HL-60 (cell line): ENCODE data around the gene MPPED1.

Experiments
- DNase-seq, 2 experiments: peaks; one replicate each; pipeline ENCODE4 v3.0.0-alpha.2; 2010 to 2020; ENCODE audit warnings: low read depth in 1 of 2, low spot score in 1 of 2
- H3K27ac ChIP-seq: fragments of 250-450 bp; sonication (Bioruptor Pico); replicated peaks from 2 replicates; pipeline ENCODE4 v1.5.1; 2020; ENCODE audit warnings: mild to moderate bottlenecking, moderate library complexity
- H3K27me3 ChIP-seq: fragments of 250-450 bp; sonication (Bioruptor Pico); 2 replicates; pipeline ENCODE4 v1.5.1; 2021; ENCODE audit warnings: mild to moderate bottlenecking, moderate library complexity; ENCODE audit not compliant: insufficient read depth, poor library complexity, severe bottlenecking
- H3K4me3 ChIP-seq: replicated peaks from 2 replicates; pipeline ENCODE4 v1.5.1; 2011; ENCODE audit warnings: mild to moderate bottlenecking, control low read depth, low read length; ENCODE audit not compliant: insufficient read depth
- GABPA ChIP-seq: IDR thresholded peaks from 2 replicates; pipeline ENCODE4 v1.6.1; 2012; ENCODE audit warnings: low read depth
- POLR2AphosphoS5 ChIP-seq: IDR thresholded peaks from 2 replicates; pipeline ENCODE4 v1.6.1; 2012; ENCODE audit warnings: low read depth
- REST ChIP-seq: IDR thresholded peaks from 2 replicates; pipeline ENCODE4 v1.6.1; 2012; ENCODE audit warnings: low read depth; ENCODE audit not compliant: insufficient replicate concordance
- SPI1 ChIP-seq: IDR thresholded peaks from 2 replicates; pipeline ENCODE4 v1.6.1; 2012; ENCODE audit warnings: low read depth, mild to moderate bottlenecking, borderline replicate concordance
- TF ChIP-seq, protein P1 (sequence below): IDR thresholded peaks from one replicate; pipeline ENCODE4 v1.5.1; 2011; ENCODE audit warnings: low read length, control low read depth, inconsistent platforms; ENCODE audit not compliant: insufficient read depth

The MPPED1 gene

GRCh38 chr22:43470253-43470652 is 58.4 kb downstream of the MPPED1 start:
- TF ChIP-seq REST (no peak), POLR2AphosphoS5 (no peak)
- Histone ChIP-seq H3K27ac (no peak overlapping the region), H3K4me3 (no peak overlapping the region), H3K27me3 (peaks cover 5% of the 10 kb centered on the region)
- no peak for DNase-seq

- Histone ChIP-seq H3K27me3 (peaks cover 3% of the 10 kb centered on the region), H3K4me3 (no peak overlapping the region), H3K27ac (no peak overlapping the region)
- DNase-seq: no peak
- TF ChIP-seq GABPA (no peak), REST (no peak), POLR2AphosphoS5 (no peak), SPI1 (no peak)
- TF ChIP-seq, protein P1, sequence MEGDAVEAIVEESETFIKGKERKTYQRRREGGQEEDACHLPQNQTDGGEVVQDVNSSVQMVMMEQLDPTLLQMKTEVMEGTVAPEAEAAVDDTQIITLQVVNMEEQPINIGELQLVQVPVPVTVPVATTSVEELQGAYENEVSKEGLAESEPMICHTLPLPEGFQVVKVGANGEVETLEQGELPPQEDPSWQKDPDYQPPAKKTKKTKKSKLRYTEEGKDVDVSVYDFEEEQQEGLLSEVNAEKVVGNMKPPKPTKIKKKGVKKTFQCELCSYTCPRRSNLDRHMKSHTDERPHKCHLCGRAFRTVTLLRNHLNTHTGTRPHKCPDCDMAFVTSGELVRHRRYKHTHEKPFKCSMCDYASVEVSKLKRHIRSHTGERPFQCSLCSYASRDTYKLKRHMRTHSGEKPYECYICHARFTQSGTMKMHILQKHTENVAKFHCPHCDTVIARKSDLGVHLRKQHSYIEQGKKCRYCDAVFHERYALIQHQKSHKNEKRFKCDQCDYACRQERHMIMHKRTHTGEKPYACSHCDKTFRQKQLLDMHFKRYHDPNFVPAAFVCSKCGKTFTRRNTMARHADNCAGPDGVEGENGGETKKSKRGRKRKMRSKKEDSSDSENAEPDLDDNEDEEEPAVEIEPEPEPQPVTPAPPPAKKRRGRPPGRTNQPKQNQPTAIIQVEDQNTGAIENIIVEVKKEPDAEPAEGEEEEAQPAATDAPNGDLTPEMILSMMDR: no peak
These were observed 59.2 kb downstream of the MPPED1 start for GRCh38 chr22:43470941-43471585.

DNA sequence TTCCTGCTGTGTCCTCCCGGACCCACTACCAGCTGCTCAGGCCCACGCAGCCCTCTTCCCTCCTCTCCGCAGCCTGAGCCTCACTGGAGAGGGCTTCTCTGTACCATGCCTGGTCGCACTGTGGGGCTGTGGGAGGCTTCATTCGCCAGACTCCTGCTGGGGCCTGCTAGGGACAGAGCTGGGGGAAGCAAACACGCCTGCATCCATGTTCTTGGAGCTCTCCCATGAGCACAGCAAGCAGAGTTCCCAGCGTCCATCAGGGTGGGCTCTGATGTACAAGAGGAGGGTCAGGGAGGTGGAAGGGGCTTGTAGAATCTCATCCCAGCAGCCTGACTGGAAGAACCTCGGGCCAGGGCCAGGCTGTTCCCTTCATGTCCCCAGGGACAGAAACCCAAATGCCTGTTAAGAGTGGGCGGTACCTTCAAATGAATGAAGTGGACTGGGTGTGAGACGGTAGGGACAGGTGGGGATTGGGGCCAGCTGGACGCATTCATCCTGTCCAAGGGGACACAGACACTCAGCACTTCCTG is 59.9 kb downstream of the MPPED1 start:
- H3K27me3 ChIP-seq: no peaks in the 10 kb centered on the region
- no peak for TF ChIP-seq POLR2AphosphoS5
- TF ChIP-seq, protein P1: no peak
- DNase-seq: no peak

GRCh38 chr22:43473031-43473430 is 61.2 kb downstream of the MPPED1 start:
- Histone ChIP-seq H3K27me3 (no peaks in the 10 kb centered on the region), H3K4me3 (no peak overlapping the region), H3K27ac (no peak overlapping the region)
- no peak for DNase-seq
- no peak for TF ChIP-seq GABPA
- TF ChIP-seq SPI1: no peak
- no peak for TF ChIP-seq POLR2AphosphoS5
- TF ChIP-seq, protein P1: no peak
- no peak for TF ChIP-seq REST

More for the DNA sequence above, 59.9 kb downstream of the MPPED1 start:
- no peak overlapping the region for H3K4me3 ChIP-seq
- H3K27ac ChIP-seq: no peak overlapping the region
